Kidney (tissue), 14 donors: ENCODE measurements around the gene ANXA11. TPM values are rescaled to one million over a fixed set of nuclear protein-coding genes. Genes with fewer than 3 reads are reported as not detected.

Experiments used
- DNase-seq, 5 donors: peaks; one replicate each; pipeline ENCODE4 v3.0.0-alpha.2; 2013 to 2020
- FAIRE-seq: peaks from 2 replicates; lab custom pipeline; 2012; peaks lifted over from hg19 to GRCh38; lab: Jason Lieb, UNC
- H3K27ac ChIP-seq, 2 donors: one replicate each; pipeline ENCODE4 v1.7.0; 2013; ENCODE audit warnings: low read depth in 2 of 2, low read length in 2 of 2, inconsistent platforms in 1 of 2
- H3K27me3 ChIP-seq: one replicate; pipeline ENCODE4 v1.7.1; 2013; ENCODE audit warnings: low read length, inconsistent platforms; ENCODE audit not compliant: control insufficient read depth, insufficient read depth
- H3K36me3 ChIP-seq, 3 donors: one replicate each; pipeline versions ENCODE4 v1.7.0 to v1.7.1; 2013; ENCODE audit warnings: low read length in 3 of 3, control low read depth in 1 of 3, inconsistent platforms in 1 of 3; ENCODE audit not compliant: insufficient read depth in 3 of 3, control insufficient read depth in 2 of 3
- H3K4me1 ChIP-seq, 3 donors: one replicate each; pipeline versions ENCODE4 v1.7.0 to v1.7.1; 2013; ENCODE audit warnings: low read length in 3 of 3, inconsistent platforms in 1 of 3, low read depth in 1 of 3; ENCODE audit not compliant: control insufficient read depth in 2 of 3, insufficient read depth in 2 of 3
- H3K4me3 ChIP-seq, 3 donors: one replicate each; pipeline versions ENCODE4 v1.7.0 to v1.8.1; 2013; ENCODE audit warnings: low read length in 3 of 3, control low read depth in 1 of 3, inconsistent platforms in 1 of 3
- H3K9ac ChIP-seq, 3 donors: one replicate each; pipeline versions ENCODE4 v1.7.0 to v1.7.1; 2013; ENCODE audit warnings: low read length in 3 of 3, control low read depth in 1 of 3, inconsistent platforms in 1 of 3
- H3K9me3 ChIP-seq, 3 donors: one replicate each; pipeline versions ENCODE4 v1.7.0 to v1.7.1; 2013; ENCODE audit warnings: low read length in 3 of 3, control low read depth in 1 of 3, inconsistent platforms in 1 of 3; ENCODE audit not compliant: control insufficient read depth in 2 of 3, insufficient read depth in 1 of 3
- CTCF ChIP-seq: IDR thresholded peaks from 3 replicates; pipeline ENCODE4 v1.5.1; 2012; ENCODE audit warnings: mild to moderate bottlenecking, moderate library complexity, borderline replicate concordance; ENCODE audit not compliant: insufficient read depth; ENCODE audit errors: extremely low read depth
- intact Hi-C: fragments of 100-400 bp; cut with DNase I; formaldehyde crosslinking; loops from one replicate; pipeline ENCODE4 v1.11.1; 2022
- polyA plus RNA-seq: library from polyadenylated mRNA; stranded (reverse); fragments of 350-450 nt; fragmentation: Illumina TruSeq; extraction: RNeasy Lipid Tissue Mini Kit (QIAGEN cat#74804); gene quantifications from one replicate; pipeline ENCODE4 v1.2.3, GENCODE V29; 2014; ENCODE audit warnings: low read depth, low replicate concordance; ENCODE audit not compliant: insufficient read depth
- total RNA-seq: library from RNA; stranded (reverse); fragmentation: NEBNext Ultra II Directional; extraction: Animal tissue kit (Norgen Biotek cat#: 25700); gene quantifications from one replicate; pipeline ENCODE4 v1.2.1, GENCODE V29; 2021
- donor health status: control.
- donor health status: control.
- donor health status: control.
- donor health status: control.
- donor health status: control.
- donor health status: DM: yes; HTN: yes; CAD: no.
- donor health status: Normal renal cell carcinoma (clear cell type).

The ANXA11 gene
- total and polyA plus RNA-seq, 2 donors from 2014 or later, result 435 to 543 TPM

GRCh38 chr10:80131499-80131901, 73.8 kb downstream of the ANXA11 start:
- H3K36me3 ChIP-seq, result no peaks in the 10 kb centered on the region
- H3K9ac ChIP-seq, result no peak overlapping the region
- FAIRE-seq (no peak), DNase-seq (no peak)
- intact Hi-C loops, result no loop called here
- TF ChIP-seq CTCF, result no peak
- no peaks in the 10 kb centered on the region for H3K27me3 ChIP-seq
- H3K4me3 ChIP-seq, result no peak overlapping the region
- no peak overlapping the region for H3K27ac ChIP-seq
- H3K4me1 ChIP-seq, result peaks cover 0 to 4% (median 0%) of the 10 kb centered on the region in 3 donors
- no peaks in the 10 kb centered on the region for H3K9me3 ChIP-seq

GRCh38 chr10:80126876-80127275, 78.5 kb downstream of the ANXA11 start:
- DNase-seq, result no peak
- intact Hi-C loops, result no loop called here
- Histone ChIP-seq H3K4me1 (no peaks in the 10 kb centered on the region), H3K4me3 (no peak overlapping the region), H3K9me3 (no peaks in the 10 kb centered on the region), H3K9ac (no peak overlapping the region), H3K36me3 (no peaks in the 10 kb centered on the region), H3K27me3 (no peaks in the 10 kb centered on the region), H3K27ac (no peak overlapping the region)
- TF ChIP-seq CTCF, result no peak
- no peak for FAIRE-seq

GRCh38 chr10:80122746-80123145, 82.6 kb downstream of the ANXA11 start:
- H3K9ac ChIP-seq, result no peak overlapping the region
- intact Hi-C loops, result no loop called here
- no peak overlapping the region for H3K27ac ChIP-seq
- no peaks in the 10 kb centered on the region for H3K36me3 ChIP-seq
- no peak overlapping the region for H3K4me3 ChIP-seq
- H3K27me3 ChIP-seq, result no peaks in the 10 kb centered on the region
- DNase-seq, result no peak
- H3K4me1 ChIP-seq, result no peaks in the 10 kb centered on the region
- no peak for FAIRE-seq
- H3K9me3 ChIP-seq, result no peaks in the 10 kb centered on the region
- no peak for TF ChIP-seq CTCF

GRCh38 chr10:80122110-80122710, 83.1 kb downstream of the ANXA11 start:
- Histone ChIP-seq H3K36me3 (no peaks in the 10 kb centered on the region), H3K27me3 (no peaks in the 10 kb centered on the region), H3K4me3 (no peak overlapping the region), H3K9me3 (no peaks in the 10 kb centered on the region), H3K9ac (no peak overlapping the region), H3K27ac (no peak overlapping the region), H3K4me1 (no peaks in the 10 kb centered on the region)
- FAIRE-seq (no peak), DNase-seq (no peak)
- TF ChIP-seq CTCF, result no peak
- intact Hi-C loops, result no loop called here
